K562 (cell line): ENCODE data around the gene DPPA4. TPM values are rescaled to one million over a fixed set of nuclear protein-coding genes. Genes with fewer than 3 reads are reported as not detected.

ENCODE experiments used
- ATAC-seq: fragments of 200-7000 bp; cut with Tn5 transposase; 3 replicates; pipeline ENCODE4 v1.9.1; 2020; ENCODE audit warnings: moderate library complexity
- BruUV-seq: library from RNA; stranded (reverse); fragments of 400-500 nt; replicated peaks from 2 replicates; lab custom pipeline; 2021; lab: Mats Ljungman, UMichigan
- CTCF ChIA-PET: fragments of 300-600 bp; formaldehyde crosslinking; extraction: SDS; loops from one replicate; lab custom pipeline; 2021; ENCODE audit warnings: low intra/inter-chr PET ratio; lab: Yijun Ruan, JAX
- POLR2A ChIA-PET: fragments of 300-600, 350-650 bp; sonication (Branson Sonifier 250); formaldehyde crosslinking; extraction: SDS; loops from one replicate; lab custom pipeline; 2021; ENCODE audit warnings: antibody characterized with exemption, inconsistent platforms; lab: Yijun Ruan, JAX
- DNase-seq, 4 experiments: peaks; one replicate each; pipeline versions ENCODE4 v3.0.0 to v3.0.0-alpha.2; 2011 to 2018; ENCODE audit warnings: low spot score in 3 of 4, mixed read lengths in 3 of 4; ENCODE audit errors: extremely low read depth in 1 of 4
- FAIRE-seq: peaks from 2 replicates; lab custom pipeline; 2011; peaks lifted over from hg19 to GRCh38; lab: Jason Lieb, UNC
- H2AFZ ChIP-seq: 2 replicates; pipeline ENCODE4 v1.6.0; 2011; ENCODE audit warnings: low read depth, low read length, control low read depth, inconsistent platforms
- H3K27ac ChIP-seq: fragments of 200-600 bp; 3 replicates; pipeline ENCODE4 v1.8.0; 2011; ENCODE audit warnings: low read depth, mild to moderate bottlenecking, control low read depth, inconsistent platforms, low read length, moderate library complexity, mixed read lengths; ENCODE audit errors: extremely low read depth
- H3K27me3 ChIP-seq, 2 experiments: fragments of 300-600 bp in 1 of 2; 2 replicates in 1 of 2; 3 replicates in 1 of 2; pipeline versions ENCODE4 v1.6.0 to v1.8.0; 2011; ENCODE audit warnings: inconsistent platforms in 2 of 2, low read length in 2 of 2, mild to moderate bottlenecking in 1 of 2, mixed read lengths in 1 of 2, moderate library complexity in 1 of 2; ENCODE audit not compliant: control insufficient read depth in 2 of 2, insufficient read depth in 2 of 2
- H3K36me3 ChIP-seq: fragments of 300-600 bp; 3 replicates; pipeline ENCODE4 v1.8.0; 2011; ENCODE audit warnings: mild to moderate bottlenecking, low read length, inconsistent platforms; ENCODE audit not compliant: control insufficient read depth, insufficient read depth
- H3K4me1 ChIP-seq, 2 experiments: fragments of 200-600 bp in 1 of 2; replicated peaks in 1 of 2; 2 replicates in 1 of 2; 3 replicates in 1 of 2; pipeline versions ENCODE4 v1.5.1 to v1.8.0; 2011; ENCODE audit warnings: inconsistent platforms in 2 of 2, low read length in 2 of 2, mild to moderate bottlenecking in 1 of 2, mixed read lengths in 1 of 2, moderate library complexity in 1 of 2; ENCODE audit not compliant: control insufficient read depth in 2 of 2, insufficient read depth in 2 of 2
- H3K4me2 ChIP-seq: 2 replicates; pipeline ENCODE4 v1.6.1; 2011; ENCODE audit warnings: low read length, control low read depth, inconsistent platforms, mixed read lengths; ENCODE audit not compliant: insufficient read depth
- H3K4me3 ChIP-seq: fragments of 200-600 bp; sonication (generic), shearing (Covaris generic); 2 replicates; pipeline ENCODE4 v1.5.1; 2016; ENCODE audit warnings: control low read depth, inconsistent platforms
- H3K79me2 ChIP-seq: fragments of 200-600 bp; 3 replicates; pipeline ENCODE4 v1.8.0; 2011; ENCODE audit warnings: low read length, inconsistent platforms; ENCODE audit not compliant: control insufficient read depth, insufficient read depth
- H3K9ac ChIP-seq, 2 experiments: 2 replicates each; pipeline versions ENCODE4 v1.6.0 to v1.6.1; 2011; ENCODE audit warnings: low read depth in 2 of 2, low read length in 2 of 2, control low read depth in 1 of 2, inconsistent platforms in 1 of 2, mild to moderate bottlenecking in 1 of 2, mixed read lengths in 1 of 2; ENCODE audit not compliant: insufficient read depth in 1 of 2
- H3K9me1 ChIP-seq: one replicate; pipeline ENCODE4 v1.6.0; 2011; ENCODE audit warnings: inconsistent platforms, mild to moderate bottlenecking, low read length, moderate library complexity; ENCODE audit not compliant: control insufficient read depth, insufficient read depth
- H3K9me3 ChIP-seq: replicated peaks from 2 replicates; pipeline ENCODE4 v1.5.1; 2011; ENCODE audit warnings: low read depth, low read length, inconsistent platforms; ENCODE audit not compliant: control insufficient read depth, insufficient read depth
- H4K20me1 ChIP-seq: replicated peaks from 2 replicates; pipeline ENCODE4 v1.6.1; 2011; ENCODE audit warnings: low read length, inconsistent platforms, mixed read lengths; ENCODE audit not compliant: control insufficient read depth, insufficient read depth
- CREM ChIP-seq: IDR thresholded peaks from 2 replicates; pipeline ENCODE4 v1.6.1; 2014; ENCODE audit warnings: antibody characterized with exemption, low read depth
- DMBX1 ChIP-seq: fragments of 250-450 bp; sonication (Bioruptor Pico); IDR thresholded peaks from 2 replicates; pipeline ENCODE4 v1.8.0; 2022; ENCODE audit warnings: inconsistent platforms, mild to moderate bottlenecking, moderate library complexity, borderline replicate concordance
- E2F8 ChIP-seq: fragments of 450-650 bp; IDR thresholded peaks from 2 replicates; pipeline ENCODE4 v1.7.1; 2018; ENCODE audit warnings: mild to moderate bottlenecking, low read depth; ENCODE audit not compliant: partially characterized antibody
- GATAD2B ChIP-seq: fragments of 450-650 bp; IDR thresholded peaks from 2 replicates; pipeline ENCODE4 v1.6.1; 2017; ENCODE audit warnings: mild to moderate bottlenecking, borderline replicate concordance
- NKRF ChIP-seq: fragments of 450-650 bp; IDR thresholded peaks from 2 replicates; pipeline ENCODE4 v1.6.1; 2016; ENCODE audit warnings: borderline replicate concordance
- ZSCAN32 ChIP-seq: fragments of 450-650 bp; formaldehyde crosslinking; IDR thresholded peaks from 2 replicates; pipeline ENCODE4 v1.4.0; 2020; ENCODE audit warnings: mild to moderate bottlenecking, moderate library complexity
- in situ Hi-C: fragments of 300-500 bp; cut with MboI; formaldehyde crosslinking; loops from 4 replicates; pipeline ENCODE4 v1.15.0; 2018; ENCODE audit warnings: inconsistent platforms, mixed read lengths
- intact Hi-C: fragments of 100-400 bp; cut with micrococcal nuclease; formaldehyde crosslinking; loops from 2 replicates; pipeline ENCODE4 v1.14.2; 2022
- polyA plus RNA-seq, 8 experiments: library from polyadenylated mRNA; depleted of rRNA in 4 of 8; stranded (reverse) in 5 of 8; unstranded in 3 of 8; fragments of >200 nt; fragmentation: Nextera tagmentation in 2 of 8; fragmentation: Illumina TruSeq in 1 of 8; extraction: Ambion mirVana in 2 of 8; extraction: Trizol in 1 of 8; gene quantifications; 2 replicates each; pipeline versions ENCODE4 v1.2.1 to v1.2.3, GENCODE V29; 2011 to 2014; ENCODE audit warnings: inconsistent platforms in 1 of 8, missing spikeins in 1 of 8
- total RNA-seq, 7 experiments: library from RNA; depleted of rRNA in 6 of 7; stranded (reverse); fragments of >200 nt in 6 of 7; fragmentation: Illumina TruSeq in 2 of 7; extraction: Trizol in 2 of 7; gene quantifications; 2 replicates each; pipeline versions ENCODE4 v1.2.1 to v1.2.3, GENCODE V29; 2011 to 2021; ENCODE audit warnings: low replicate concordance in 1 of 7

DPPA4 gene
- total and polyA plus RNA-seq, 9 of the 15 experiments (the other 6 are each of a cell fraction or from before 2014, with no cell fraction given) = 0.53 TPM; not detected in 8

GRCh38 chr3:109353057-109353456, 15.7 kb upstream of the DPPA4 start (continued):
- TF ChIP-seq E2F8 = no peak

GRCh38 chr3:109351231-109351630, 13.9 kb upstream of the DPPA4 start:
- in situ Hi-C loops = no loop called here
- H3K27me3 ChIP-seq = no peaks in the 10 kb centered on the region
- no peaks in the 10 kb centered on the region for H3K9me1 ChIP-seq
- no peak overlapping the region for H3K4me3 ChIP-seq
- H3K79me2 ChIP-seq = no peaks in the 10 kb centered on the region
- no peaks in the 10 kb centered on the region for H3K9me3 ChIP-seq
- no peak overlapping the region for H3K4me2 ChIP-seq
- ATAC-seq (no peak), DNase-seq (no peak), FAIRE-seq (no peak)
- intact Hi-C loops = no loop called here
- POLR2A ChIA-PET = no interaction called here
- H3K4me1 ChIP-seq = no peaks in the 10 kb centered on the region
- BruUV-seq = no TSS peak
- TF ChIP-seq ZSCAN32 (CRISPR knock-in tag) (no peak), NKRF (no peak), CREM (no peak), GATAD2B (no peak), DMBX1 (CRISPR knock-in tag) (no peak)
- H3K36me3 ChIP-seq = no peaks in the 10 kb centered on the region
- no peak overlapping the region for H3K27ac ChIP-seq
- no peak overlapping the region for H3K9ac ChIP-seq
- CTCF ChIA-PET = no interaction called here
- no peaks in the 10 kb centered on the region for H4K20me1 ChIP-seq
- H2AFZ ChIP-seq = no peak overlapping the region
